ENCODE data around the gene HOXA13. TPM values are rescaled to one million over a fixed set of nuclear protein-coding genes. Genes with fewer than 3 reads are reported as not detected.

HOXA13 gene
- total and polyA plus RNA-seq, 2 donors (not counting 1 experiment from before 2014, with no cell fraction given), result not detected

DNA sequence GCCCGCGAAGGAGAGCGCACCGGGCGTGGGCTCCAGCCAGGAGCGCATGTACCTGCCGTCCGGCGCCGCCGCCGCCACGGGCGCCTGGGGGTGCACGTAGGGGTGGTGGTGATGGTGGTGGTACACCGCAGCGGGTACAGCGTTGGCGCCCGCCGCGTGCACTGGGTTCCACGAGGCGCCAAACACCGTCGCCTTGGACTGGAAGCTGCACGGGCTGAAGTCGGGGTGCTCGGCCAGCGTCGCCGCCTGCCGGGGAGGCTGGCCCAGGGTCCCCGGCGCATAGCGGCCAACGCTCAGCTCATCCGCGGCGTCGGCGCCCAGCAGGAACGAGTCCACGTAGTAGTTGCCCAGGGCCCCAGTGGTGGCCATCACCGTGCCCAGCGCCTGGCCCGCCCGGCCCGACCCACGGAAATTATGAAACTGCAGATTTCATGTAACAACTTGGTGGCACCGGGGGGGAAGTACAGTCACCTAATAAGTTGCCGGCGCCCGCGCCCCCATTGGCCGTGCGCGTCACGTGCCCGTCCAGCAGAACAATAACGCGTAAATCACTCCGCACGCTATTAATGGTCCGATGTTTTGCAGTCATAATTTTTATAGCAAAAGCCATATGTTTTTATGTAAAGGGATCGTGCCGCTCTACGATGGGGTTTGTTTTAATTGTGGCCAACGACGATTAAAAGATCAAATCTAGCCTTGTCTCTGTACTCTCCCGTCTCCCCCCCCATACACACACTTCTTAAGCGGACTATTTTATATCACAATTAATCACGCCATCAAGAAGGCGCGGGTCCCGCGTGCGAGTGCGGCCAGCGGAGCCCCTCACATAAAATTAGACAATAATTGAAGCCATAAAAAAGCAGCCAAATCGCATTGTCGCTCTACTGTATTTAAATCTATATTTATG is 34.5 kb downstream of the HOXA13 start, which contains the start of gene HOXA9:
Gene HOXA9, minus strand, starts transcription at position 449 of the 907 bp plus-strand sequence. Its CDS starts 80 bp downstream, at position 369.
- CTCF ChIA-PET, result interaction anchor here (1.0 to 1.5 kb wide), 3 partner anchors 15 to 33 kb away, joined by 3 to 6 read pairs (median 4); no protein-coding TSS in a partner anchor

More for the DNA sequence above, 34.5 kb downstream of the HOXA13 start, which contains the start of gene HOXA9:
- peaks cover 23% of the 10 kb centered on the region for H3K4me1 Mint-ChIP-seq
- Histone ChIP-seq H3K36me3 (replicated peaks in 1 of 2; ENCODE audit: control extremely low read depth in 1 of 2, control insufficient read depth in 1 of 2, extremely low read depth in 1 of 2, insufficient read depth in 2 of 2, low read length in 1 of 2) (no peaks in the 10 kb centered on the region), H3K27me3 (replicated peaks in 1 of 4; ENCODE audit: control extremely low read depth in 1 of 4, control insufficient read depth in 3 of 4, insufficient read depth in 4 of 4, low read length in 3 of 4) (peaks cover 0 to 89% (median 75%) of the 10 kb centered on the region in 4 experiments), H3K27ac (ENCODE audit: low read length in 2 of 2) (no peak within 1 kb of the TSS), H3K4me2 (replicated peaks; ENCODE audit: low read depth, low read length, poor library complexity, severe bottlenecking) (peak within 1 kb of the TSS; percentile 18), H3K4me1 (ENCODE audit: control insufficient read depth in 2 of 2, insufficient read depth in 2 of 2, low read length in 2 of 2) (peaks cover 45 to 61% of the 10 kb centered on the region in 2 donors), H4K20me1 (ENCODE audit: control insufficient read depth, insufficient read depth, low read length, poor library complexity, severe bottlenecking) (peaks cover 4% of the 10 kb centered on the region), H3K9me3 (ENCODE audit: control extremely low read depth in 1 of 3, control insufficient read depth in 2 of 3, insufficient read depth in 1 of 3, low read length in 2 of 3) (peaks cover 0 to 78% (median 18%) of the 10 kb centered on the region in 3 donors), H3K4me3 (ENCODE audit: control extremely low read depth in 1 of 5, extremely low read depth in 1 of 5, insufficient read depth in 1 of 5, low read depth in 2 of 5, low read length in 4 of 5) (peak within 1 kb of the TSS in 2 of 5 experiments; percentile 3 to 5), H2AFZ (ENCODE audit: insufficient read depth, low read depth, low read length, poor library complexity, severe bottlenecking) (peak within 1 kb of the TSS; percentile 2), H3K79me2 (ENCODE audit: control insufficient read depth, insufficient read depth, low read length) (no peaks in the 10 kb centered on the region), H3K9ac (ENCODE audit: low read length) (no peak within 1 kb of the TSS)
- intact Hi-C loops (cut with micrococcal nuclease), result loop anchor here (10.0 kb wide), 2 partner anchors 891 to 971 kb away; no protein-coding TSS in a partner anchor
- DNase-seq (peak; percentile 44), ATAC-seq (ENCODE audit: low read depth) (no peak)
- peaks cover 57% of the 10 kb centered on the region for H3K27me3 Mint-ChIP-seq
- POLR2A ChIA-PET, result interaction anchor here (1.1 kb wide), 1 partner anchor 10 kb away, joined by 5 read pairs; no protein-coding TSS in a partner anchor
- TF ChIP-seq CTCF (IDR thresholded peaks at IDR 0.05) (no peak), EZH2 (IDR thresholded peaks at IDR 0.05; ENCODE audit: borderline replicate concordance, insufficient read depth, low read depth, low read length, poor library complexity, severe bottlenecking) (no peak)
- WGBS (ENCODE audit: insufficient coverage), result 8% methylated on average over 67 of the region's 82 CpGs
- peak within 1 kb of the TSS; percentile 82 for H3K27ac Mint-ChIP-seq
- peak within 1 kb of the TSS; percentile 13 for H3K4me3 Mint-ChIP-seq
- H3K9me3 Mint-ChIP-seq (ENCODE audit: insufficient read depth), result no peaks in the 10 kb centered on the region
